Heart right ventricle (tissue), 16 donors: ENCODE results near the gene HOXA6. TPM values are rescaled to one million over a fixed set of nuclear protein-coding genes. Genes with fewer than 3 reads are reported as not detected.

Experiments used
- ATAC-seq, 8 donors: fragments of 200-7000 bp; cut with Tn5 transposase; one replicate each; pipeline ENCODE4 v1.9.1; 2020; ENCODE audit warnings: mild to moderate bottlenecking in 8 of 8, moderate library complexity in 8 of 8, moderate number of reproducible peaks in 1 of 8
- DNase-seq, 2 donors: peaks; one replicate each; pipeline ENCODE4 v3.0.0-alpha.2; 2020
- H3K27ac ChIP-seq, 10 donors: fragments of 200-600 bp; sonication (generic) in 2 of 10; one replicate each; pipeline versions ENCODE4 v1.5.0 to v1.8.0; 2020 to 2022; ENCODE audit warnings: mild to moderate bottlenecking in 3 of 10
- H3K27me3 ChIP-seq, 7 donors: fragments of 200-600 bp; one replicate each; pipeline ENCODE4 v1.8.0; 2021 to 2022; ENCODE audit warnings: mild to moderate bottlenecking in 2 of 7
- H3K36me3 ChIP-seq, 9 donors: fragments of 200-600 bp; sonication (generic) in 1 of 9; one replicate each; pipeline versions ENCODE4 v1.5.0 to v1.8.0; 2020 to 2022; ENCODE audit warnings: mild to moderate bottlenecking in 2 of 9
- H3K4me1 ChIP-seq, 9 donors: fragments of 200-600 bp; sonication (generic) in 1 of 9; one replicate each; pipeline versions ENCODE4 v1.5.0 to v1.8.0; 2020 to 2022; ENCODE audit warnings: mild to moderate bottlenecking in 4 of 9
- H3K4me3 ChIP-seq, 10 donors: fragments of 200-600 bp; sonication (generic) in 2 of 10; one replicate each; pipeline versions ENCODE4 v1.5.0 to v1.8.0; 2020 to 2022; ENCODE audit warnings: mild to moderate bottlenecking in 7 of 10, moderate library complexity in 2 of 10
- H3K9me3 ChIP-seq, 11 donors: fragments of 200-600 bp in 10 of 11; sonication (generic) in 2 of 11; one replicate each; pipeline versions ENCODE4 v1.5.0 to v1.8.0; 2013 to 2022; ENCODE audit warnings: mild to moderate bottlenecking in 2 of 11, control low read depth in 1 of 11, moderate library complexity in 1 of 11
- CTCF ChIP-seq, 9 donors: fragments of 200-600 bp; sonication (generic) in 2 of 9; IDR thresholded peaks; one replicate each; pipeline versions ENCODE4 v1.5.0 to v1.8.0; 2021 to 2022; ENCODE audit warnings: antibody characterized with exemption in 9 of 9, mild to moderate bottlenecking in 5 of 9, moderate library complexity in 1 of 9
- WGBS, 2 donors: extraction: QIAGEN DNeasy Blood & Tissue Kit; methylation state at CpG; one replicate each; pipeline ENCODE4 v1.1.7; 2013; ENCODE audit warnings: inconsistent platforms in 1 of 2; 5-methylcytosine and 5-hydroxymethylcytosine counted together
- intact Hi-C, 10 donors: fragments of 100-400 bp; cut with DNase I; formaldehyde crosslinking; loops; one replicate each; pipeline versions ENCODE4 v1.11.1 to v1.14.2; 2022
- polyA plus RNA-seq, 2 donors: library from polyadenylated mRNA; stranded (reverse); fragments of 200-250 nt; gene quantifications; one replicate each; pipeline ENCODE4 v1.2.3, GENCODE V29; 2013
- total RNA-seq, 10 donors: library from RNA; stranded (reverse); fragmentation: NEBNext Ultra II Directional in 3 of 10; extraction: Animal tissue kit (Norgen Biotek cat#: 25700) in 3 of 10; gene quantifications; one replicate each; pipeline versions ENCODE4 v1.2.1 to v1.2.4, GENCODE V29; 2021 to 2023
- donor health status: Arrhythmogenic right ventricular cardiomyopathy.
- donor health status: ischemic (EF 13 %, LVEDD 7.1; RV severe dilation, severe dysfunction).
- donor health status: healthy with polysubstance abuse.
- donor health status: DM: no; HTN: yes; CAD: no.
- donor health status: DM: no; HTN: no; CAD: no.
- donor health status: ischemic (EF 25% LVEDD 6.9; RV normal size, moderate dysfunction).
- donor health status: ischemic (EF 25% LVEDD 5.7; RV mildly dilated, moderate dysfunction).
- donor health status: healthy.
- donor health status: DM: yes; HTN: yes; CAD: no.
- donor health status: Ischemic cardiomyopathy.
- donor health status: ischemic (EF 35%, LVEDD 5.7; RV mildly dilated, moderate dysfunction).
- donor health status: nonischemic (EF 11% LVEDD 7.7; RV severe dilation, severe dysfunction).
- donor health status: DM: yes; HTN: yes; CAD: no.
- donor health status: PGD.
- donor health status: ischemic (EF 29% LVEDD 5.4; RV normal size, mild dysfunction).
- donor health status: nonischemic (EF 23%, LVEDD 6.1; RV moderate dilation, normal function).

Gene HOXA6
- total and polyA plus RNA-seq, 12 donors = not detected

GRCh38 chr7:27146491-27147198, 929 bp downstream of the HOXA6 start:
- TF ChIP-seq CTCF (IDR thresholded peaks at IDR 0.05) = no peak
- Histone ChIP-seq H3K36me3 (no peaks in the 10 kb centered on the region), H3K27me3 (peaks cover 65 to 100% (median 100%) of the 10 kb centered on the region in 7 donors), H3K4me3 (no peak overlapping the region), H3K27ac (no peak overlapping the region), H3K9me3 (no peaks in the 10 kb centered on the region), H3K4me1 (peaks cover 0 to 73% (median 46%) of the 10 kb centered on the region in 9 donors)
- ATAC-seq (no peak), DNase-seq (no peak)
- 31 to 32% methylated on average over 5 of the region's 5 CpGs for WGBS, 2 donors
- intact Hi-C loops = no loop called here

- Histone ChIP-seq H3K4me1 (peaks cover 0 to 68% (median 41%) of the 10 kb centered on the region in 9 donors), H3K27ac (no peak overlapping the region), H3K9me3 (no peaks in the 10 kb centered on the region), H3K27me3 (peaks cover 65 to 100% (median 100%) of the 10 kb centered on the region in 7 donors), H3K4me3 (no peak overlapping the region), H3K36me3 (no peaks in the 10 kb centered on the region)
- no peak for DNase-seq
- ATAC-seq = no peak
- no peak for TF ChIP-seq CTCF (IDR thresholded peaks at IDR 0.05)
- 26 to 30% methylated on average over 11 of the region's 11 CpGs for WGBS, 2 donors
- intact Hi-C loops = no loop called here
These were observed 1.6 kb downstream of the HOXA6 start for GRCh38 chr7:27145914-27146412.

GRCh38 chr7:27145165-27145913, 2.2 kb downstream of the HOXA6 start:
- H3K27me3 ChIP-seq = peaks cover 66 to 100% (median 100%) of the 10 kb centered on the region in 7 donors
- DNase-seq (no peak), ATAC-seq (no peak)
- TF ChIP-seq CTCF (IDR thresholded peaks at IDR 0.05) = no peak
- H3K27ac ChIP-seq = no peak overlapping the region
- no peak overlapping the region for H3K4me3 ChIP-seq
- H3K4me1 ChIP-seq = peaks cover 0 to 61% (median 35%) of the 10 kb centered on the region in 9 donors
- H3K36me3 ChIP-seq = no peaks in the 10 kb centered on the region
- WGBS, 2 donors = 20 to 26% methylated on average over 47 of the region's 47 CpGs
- no peaks in the 10 kb centered on the region for H3K9me3 ChIP-seq
- intact Hi-C loops = no loop called here

- H3K27ac ChIP-seq = no peak overlapping the region
- 7 to 17% methylated on average over 31 of the region's 31 CpGs for WGBS, 2 donors
- intact Hi-C loops = no loop called here
These were observed 2.8 kb downstream of the HOXA6 start for GRCh38 chr7:27144781-27145164.

More at GRCh38 chr7:27144781-27145164, 2.8 kb downstream of the HOXA6 start:
- Histone ChIP-seq H3K36me3 (no peaks in the 10 kb centered on the region), H3K4me1 (peaks cover 0 to 62% (median 34%) of the 10 kb centered on the region in 9 donors), H3K27me3 (peaks cover 69 to 100% (median 100%) of the 10 kb centered on the region in 7 donors), H3K9me3 (no peaks in the 10 kb centered on the region), H3K4me3 (no peak overlapping the region)
- no peak for TF ChIP-seq CTCF (IDR thresholded peaks at IDR 0.05)
- DNase-seq (no peak), ATAC-seq (no peak)
